GM18858 (cell line): ENCODE measurements around the gene SAA4.
"Not testable (repeated sequence)": the region's sequence is repeated elsewhere in the genome, so short reads cannot be mapped to it uniquely, and the experiment has no call there.

Source experiments
- ATAC-seq: cut with Tn5 transposase; IDR thresholded peaks from one replicate; pipeline ENCODE4 v1.9.1; 2021; ENCODE audit not compliant: unreplicated experiment

Gene SAA4

DNA sequence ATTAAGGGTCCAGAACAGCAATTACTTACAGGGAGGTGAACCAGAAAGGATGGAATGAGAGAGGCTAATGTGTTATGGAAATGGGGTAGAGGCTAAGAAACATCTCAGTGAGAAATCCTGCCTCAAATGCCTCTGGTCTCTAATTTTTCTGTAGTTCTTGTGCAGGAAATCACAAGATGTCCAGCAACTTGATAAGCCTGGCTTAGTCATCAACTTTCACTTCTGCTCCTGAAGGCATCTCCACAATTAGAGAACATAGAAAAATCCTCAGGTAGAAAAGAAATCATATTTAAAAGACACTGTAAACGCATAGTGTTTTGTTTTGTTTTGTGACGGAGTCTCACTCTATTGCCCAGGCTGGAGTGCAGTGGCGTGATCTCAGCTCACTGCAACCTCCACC lies 45.2 kb downstream of the SAA4 start:
- no peak for ATAC-seq

GRCh38 chr11:18189476-18190245 lies 46.9 kb downstream of the SAA4 start:
- not testable (repeated sequence) for ATAC-seq

DNA sequence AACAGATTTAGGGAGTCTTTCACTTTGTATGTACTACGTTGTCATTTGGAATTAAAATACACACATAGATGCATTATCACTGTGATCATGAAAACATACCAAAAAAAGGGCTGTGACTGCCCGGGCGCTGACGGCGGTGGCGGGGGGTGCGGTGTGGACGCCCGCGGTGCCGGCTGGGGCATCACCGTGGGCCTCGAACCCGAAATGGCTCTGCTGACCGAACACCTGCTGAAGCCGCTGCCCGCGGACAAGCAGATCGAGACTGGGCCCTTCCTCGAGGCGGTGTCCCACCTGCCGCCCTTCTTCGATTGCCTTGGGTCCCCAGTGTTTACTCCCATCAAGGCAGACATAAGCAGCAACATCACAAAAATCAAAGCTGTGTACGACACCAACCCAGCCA lies 47.8 kb downstream of the SAA4 start:
- ATAC-seq = no peak
